Astrocyte (in vitro differentiated cells and primary cell): ENCODE measurements around the gene ANGEL1.

Experiments
- EZH2 ChIP-seq: IDR thresholded peaks from 2 replicates; pipeline ENCODE4 v1.6.1; 2012; ENCODE audit warnings: mild to moderate bottlenecking, low read length, inconsistent platforms; ENCODE audit not compliant: insufficient read depth
- TF ChIP-seq, protein P1 (sequence below): IDR thresholded peaks from 2 replicates; pipeline ENCODE4 v1.5.1; 2011; ENCODE audit warnings: low read depth, mild to moderate bottlenecking, inconsistent platforms, low read length, moderate library complexity; ENCODE audit not compliant: insufficient read depth

DNA sequence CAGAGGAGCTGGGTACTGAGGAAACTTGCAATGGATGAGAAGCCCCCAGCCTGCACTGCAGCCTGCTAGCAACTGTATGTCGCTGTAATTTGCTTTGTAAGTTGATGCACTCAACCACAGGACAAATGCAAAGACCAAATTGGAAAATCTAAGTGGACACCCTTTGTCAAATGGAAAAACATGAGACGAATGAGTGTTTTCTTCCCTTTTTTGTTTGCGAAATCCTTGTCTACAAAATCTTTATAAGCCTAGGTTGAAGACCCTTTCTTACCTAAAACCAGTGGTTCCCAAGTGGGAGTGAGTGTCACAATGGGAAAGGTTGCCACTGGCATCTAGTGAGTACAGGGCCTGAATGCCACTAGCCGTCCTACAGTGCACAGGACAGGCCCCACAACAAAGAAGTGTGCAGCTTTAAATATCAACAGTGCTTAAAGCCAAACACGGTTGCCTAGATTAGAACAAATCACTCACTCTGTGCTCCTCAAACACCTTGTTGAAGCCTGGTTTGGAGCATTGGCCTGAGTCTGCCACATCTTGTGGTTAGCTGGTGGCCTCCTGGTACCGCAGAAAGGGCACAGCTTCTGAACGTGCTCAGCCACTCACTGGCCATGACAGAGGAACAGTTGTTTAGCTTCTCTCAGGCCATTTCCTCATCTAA lies 59.0 kb downstream of the ANGEL1 start:
- TF ChIP-seq, protein P1, sequence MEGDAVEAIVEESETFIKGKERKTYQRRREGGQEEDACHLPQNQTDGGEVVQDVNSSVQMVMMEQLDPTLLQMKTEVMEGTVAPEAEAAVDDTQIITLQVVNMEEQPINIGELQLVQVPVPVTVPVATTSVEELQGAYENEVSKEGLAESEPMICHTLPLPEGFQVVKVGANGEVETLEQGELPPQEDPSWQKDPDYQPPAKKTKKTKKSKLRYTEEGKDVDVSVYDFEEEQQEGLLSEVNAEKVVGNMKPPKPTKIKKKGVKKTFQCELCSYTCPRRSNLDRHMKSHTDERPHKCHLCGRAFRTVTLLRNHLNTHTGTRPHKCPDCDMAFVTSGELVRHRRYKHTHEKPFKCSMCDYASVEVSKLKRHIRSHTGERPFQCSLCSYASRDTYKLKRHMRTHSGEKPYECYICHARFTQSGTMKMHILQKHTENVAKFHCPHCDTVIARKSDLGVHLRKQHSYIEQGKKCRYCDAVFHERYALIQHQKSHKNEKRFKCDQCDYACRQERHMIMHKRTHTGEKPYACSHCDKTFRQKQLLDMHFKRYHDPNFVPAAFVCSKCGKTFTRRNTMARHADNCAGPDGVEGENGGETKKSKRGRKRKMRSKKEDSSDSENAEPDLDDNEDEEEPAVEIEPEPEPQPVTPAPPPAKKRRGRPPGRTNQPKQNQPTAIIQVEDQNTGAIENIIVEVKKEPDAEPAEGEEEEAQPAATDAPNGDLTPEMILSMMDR, result no peak
- no peak for TF ChIP-seq EZH2
